Stimulated activated CD4-positive, alpha-beta T cell treated with anti-CD3 and anti-CD28 coated beads, Interleukin-2, amount 100 ng/mL, for 24 hours (primary cell): ENCODE data around the gene PIK3C3.

Experiments
- DNase-seq, 2 donors: peaks; one replicate each; pipeline ENCODE4 v3.0.0-alpha.2; 2020

Gene PIK3C3

DNA sequence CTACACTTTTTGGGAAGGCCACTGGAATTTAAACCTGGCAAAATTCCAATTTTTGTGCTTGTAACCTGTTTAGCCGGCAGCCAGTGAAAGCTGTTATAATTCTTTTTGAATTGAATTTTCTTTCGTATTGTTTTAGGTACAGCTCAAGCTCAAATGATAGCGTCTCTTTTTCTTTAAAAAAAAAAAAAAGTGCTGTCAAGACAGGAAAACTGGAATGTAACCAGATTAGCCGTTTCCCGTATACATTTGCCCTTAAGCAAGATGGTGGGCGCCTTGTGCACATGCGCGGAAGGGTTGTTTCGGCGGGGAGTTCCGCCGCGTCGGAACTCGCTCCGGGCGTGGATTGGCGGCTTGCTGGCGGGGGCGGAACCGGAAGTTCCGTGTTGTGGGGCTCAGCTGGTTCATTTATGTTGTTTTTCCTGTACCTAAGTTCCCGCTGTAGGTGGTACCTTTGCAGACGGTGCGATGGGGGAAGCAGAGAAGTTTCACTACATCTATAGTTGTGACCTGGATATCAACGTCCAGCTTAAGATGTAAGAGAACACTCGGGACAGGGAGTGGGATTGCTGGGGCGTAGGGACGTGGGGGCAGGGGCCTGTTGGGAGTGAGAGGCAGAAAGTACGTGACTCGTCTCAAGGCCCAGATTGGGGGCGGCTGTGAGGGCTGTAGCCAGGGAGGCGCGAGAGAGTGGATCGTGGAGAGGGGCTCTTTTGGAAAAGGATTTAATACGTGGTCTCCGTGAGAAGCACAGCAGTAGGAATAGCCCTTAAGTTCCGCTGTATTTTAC lies at the start of gene PIK3C3:
Gene PIK3C3 (plus strand): TSS at position 408 of the 787 bp plus-strand sequence. CDS start 58 bp downstream, at position 466.
- peak; percentile 96 to 98 for DNase-seq

- no peak for DNase-seq
Measured at GRCh38 chr18:41905786-41906527, 49.1 kb upstream of the PIK3C3 start.

DNA sequence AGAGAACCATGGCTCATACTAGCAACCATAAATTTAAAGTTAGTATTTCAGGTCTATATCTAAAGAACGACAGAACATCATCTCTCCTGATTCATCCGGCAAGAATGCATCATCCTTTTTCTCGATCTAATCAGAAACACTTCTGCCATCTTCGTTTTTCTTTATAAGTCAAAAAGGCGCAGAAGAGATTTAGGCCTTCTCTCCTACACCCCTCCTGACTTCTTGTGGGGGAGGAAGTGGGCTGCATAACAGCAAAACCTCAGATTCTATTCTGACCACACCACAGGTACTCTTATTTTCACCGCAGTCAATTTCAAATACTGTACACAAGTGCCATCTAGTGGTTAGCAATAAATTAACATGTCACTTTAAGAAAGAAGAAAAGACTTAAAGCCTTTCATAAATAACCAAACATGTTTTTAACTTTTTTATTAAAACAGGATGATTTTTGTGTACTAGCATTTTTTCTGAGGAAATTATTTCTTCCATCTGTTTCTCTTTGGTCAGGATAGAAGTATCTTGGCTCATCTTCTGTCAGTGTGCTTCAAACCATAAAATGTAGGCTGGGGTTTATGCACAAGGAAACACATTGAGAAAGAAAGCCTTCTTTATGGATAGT lies 48.4 kb upstream of the PIK3C3 start:
- peak; percentile 5 to 29 for DNase-seq

- no peak for DNase-seq
Measured at GRCh38 chr18:41917181-41917580, 37.9 kb upstream of the PIK3C3 start.

DNA sequence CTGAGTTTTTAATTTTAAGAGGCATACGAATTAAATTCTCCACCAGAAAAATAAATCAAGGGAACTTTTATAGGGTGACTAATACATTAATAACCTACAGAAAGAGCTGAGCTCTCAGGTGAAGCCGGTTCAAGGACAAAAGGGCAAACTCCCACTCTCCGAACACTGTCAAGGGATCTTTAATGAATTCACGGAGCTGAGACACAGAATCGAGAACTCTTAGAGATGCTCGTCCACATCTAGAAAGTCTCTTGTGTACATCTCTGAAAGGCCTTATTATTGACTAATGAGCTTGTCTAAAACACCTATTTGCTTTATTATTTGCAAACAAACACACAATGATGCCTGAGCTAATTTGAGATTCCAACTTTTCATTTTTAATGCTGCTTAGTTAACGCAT lies 33.3 kb upstream of the PIK3C3 start:
- DNase-seq, result no peak

DNA sequence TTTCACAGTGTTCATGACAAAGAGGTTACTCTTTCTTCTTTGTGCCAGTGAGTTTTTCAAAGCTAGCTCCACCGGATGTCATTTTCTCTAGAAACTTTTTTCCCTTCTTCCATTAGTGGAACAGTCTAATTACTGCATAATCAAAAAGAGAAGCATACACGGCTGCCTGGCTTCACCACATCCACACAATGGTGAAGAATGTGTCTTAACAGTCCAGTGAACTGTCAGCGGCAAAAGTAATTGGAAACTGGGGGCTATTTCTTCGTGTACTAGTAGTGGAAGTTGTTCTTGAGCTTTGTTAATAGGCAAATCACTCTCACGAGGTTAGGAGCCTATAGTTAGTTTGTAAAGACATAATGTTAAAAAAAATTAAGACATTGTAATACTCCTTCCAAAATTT lies 32.9 kb upstream of the PIK3C3 start:
- DNase-seq, result no peak

DNA sequence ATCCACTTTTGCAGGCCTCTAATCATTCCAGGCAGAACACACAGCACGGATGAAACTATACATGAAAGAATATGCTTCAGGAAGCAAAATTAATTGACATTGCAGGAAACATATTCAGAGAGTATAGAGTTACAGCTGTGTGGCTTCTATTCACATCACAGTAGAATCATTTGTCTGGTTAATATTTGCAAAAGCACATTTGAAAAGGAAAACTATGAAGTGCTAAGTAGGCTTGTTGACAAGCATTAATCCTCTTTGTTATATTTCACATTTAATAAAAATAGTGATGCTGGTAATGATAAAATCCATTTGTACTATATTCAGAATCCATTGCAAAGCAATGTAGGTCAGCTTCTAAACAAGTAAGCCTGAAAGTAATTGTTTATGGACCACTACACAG lies 32.2 kb upstream of the PIK3C3 start:
- no peak for DNase-seq

DNA sequence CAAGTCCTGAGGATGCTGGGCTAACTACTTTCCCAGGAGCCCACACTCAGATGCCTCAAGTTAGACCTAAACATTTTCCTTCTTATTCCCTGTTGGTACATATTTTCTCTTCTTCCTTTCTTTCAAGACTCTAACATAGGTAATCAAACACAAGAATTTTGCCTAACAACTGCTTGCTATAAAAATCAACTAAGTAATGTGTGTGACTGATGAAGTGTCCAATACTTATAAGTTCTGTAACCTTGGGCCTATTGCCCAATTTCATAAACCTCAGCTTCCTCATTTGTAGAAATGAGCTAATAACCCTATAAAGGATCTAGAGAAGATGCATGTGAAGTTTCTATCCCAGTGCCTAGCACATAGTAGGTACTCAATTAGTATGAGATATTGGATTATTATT lies 31.6 kb upstream of the PIK3C3 start:
- no peak for DNase-seq

GRCh38 chr18:41928581-41928980 lies 26.5 kb upstream of the PIK3C3 start:
- DNase-seq, result no peak

DNA sequence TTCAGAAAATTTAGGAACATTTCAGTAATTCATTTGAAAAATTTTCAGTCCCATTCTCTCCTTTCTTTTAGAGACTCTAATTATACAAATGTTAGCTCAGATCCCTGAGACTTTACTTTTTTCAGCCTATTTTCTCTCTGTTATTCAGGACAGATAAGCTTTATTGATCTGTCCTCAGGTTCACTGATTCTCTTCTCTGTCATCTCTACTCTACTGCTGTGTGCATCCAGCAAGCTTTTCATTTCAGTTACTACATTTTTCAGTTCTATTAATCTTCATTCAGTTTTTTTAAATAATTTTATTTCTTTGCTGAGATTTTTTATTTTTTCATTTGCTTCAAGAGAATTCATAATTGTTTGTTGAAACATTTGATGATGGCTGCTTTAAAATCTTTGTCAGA lies 22.1 kb upstream of the PIK3C3 start:
- DNase-seq, result no peak

GRCh38 chr18:41933778-41934177 lies 21.3 kb upstream of the PIK3C3 start:
- no peak for DNase-seq

- no peak for DNase-seq
Measured at GRCh38 chr18:41936471-41937134, 18.4 kb upstream of the PIK3C3 start.

DNA sequence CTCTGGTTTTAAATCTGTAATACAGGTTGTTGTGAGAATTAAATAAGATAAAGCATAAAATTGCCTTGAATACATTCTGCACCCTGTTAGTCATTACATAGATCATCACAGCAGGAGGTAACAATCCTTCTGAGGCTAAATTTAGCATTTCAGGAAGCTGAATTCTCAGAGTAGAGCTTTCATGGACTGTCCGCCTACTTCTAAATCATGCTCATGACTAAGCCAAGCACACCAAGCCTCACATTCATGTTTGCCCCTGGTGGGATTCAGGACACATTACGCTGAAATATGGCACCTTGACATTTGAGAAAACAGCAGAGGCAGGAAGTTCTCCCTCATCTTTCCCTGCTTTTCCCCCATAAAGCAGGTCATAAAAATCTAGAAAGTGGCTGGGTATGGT lies 16.6 kb upstream of the PIK3C3 start:
- no peak for DNase-seq

DNA sequence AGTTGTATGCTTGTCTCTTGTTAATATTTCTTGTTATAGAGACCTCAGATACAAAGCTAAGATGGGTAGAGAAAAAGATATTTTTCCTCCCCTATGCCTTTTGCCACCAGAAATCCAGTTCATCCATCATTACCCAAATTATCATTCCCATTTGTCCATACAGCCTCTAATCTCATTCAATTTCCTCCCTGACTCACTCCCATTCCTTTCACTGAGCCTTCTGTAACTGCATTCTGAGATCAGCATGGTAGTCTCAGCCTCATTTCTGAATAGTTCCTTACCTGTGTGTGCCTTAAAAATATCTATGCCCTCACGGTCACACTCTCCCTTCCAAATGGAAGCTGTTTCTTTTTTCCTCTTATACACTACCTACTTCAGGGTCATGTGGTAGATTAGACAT lies 15.7 kb upstream of the PIK3C3 start:
- no peak for DNase-seq

- DNase-seq, result no peak
Measured at GRCh38 chr18:41940506-41941215, 14.4 kb upstream of the PIK3C3 start.

DNA sequence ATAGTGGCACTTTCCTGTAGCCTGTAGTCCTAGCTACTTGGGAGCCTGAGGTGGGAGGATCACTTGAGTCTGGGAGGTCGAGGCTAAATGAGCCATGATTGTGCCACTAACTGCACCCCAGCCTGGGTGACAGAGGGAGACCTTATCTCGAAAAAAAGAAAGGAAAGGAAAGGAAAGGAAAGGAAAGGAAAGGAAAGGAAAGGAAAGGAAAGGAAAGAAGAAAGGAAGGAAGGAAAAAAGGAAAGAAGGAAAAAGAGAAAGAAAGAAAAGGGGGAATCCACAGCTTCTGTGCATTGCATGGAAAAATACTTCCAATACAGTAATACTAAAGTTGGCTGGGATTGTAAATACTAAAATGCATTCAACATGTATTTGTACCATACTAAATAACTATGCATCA lies 12.8 kb upstream of the PIK3C3 start:
- DNase-seq, result no peak

DNA sequence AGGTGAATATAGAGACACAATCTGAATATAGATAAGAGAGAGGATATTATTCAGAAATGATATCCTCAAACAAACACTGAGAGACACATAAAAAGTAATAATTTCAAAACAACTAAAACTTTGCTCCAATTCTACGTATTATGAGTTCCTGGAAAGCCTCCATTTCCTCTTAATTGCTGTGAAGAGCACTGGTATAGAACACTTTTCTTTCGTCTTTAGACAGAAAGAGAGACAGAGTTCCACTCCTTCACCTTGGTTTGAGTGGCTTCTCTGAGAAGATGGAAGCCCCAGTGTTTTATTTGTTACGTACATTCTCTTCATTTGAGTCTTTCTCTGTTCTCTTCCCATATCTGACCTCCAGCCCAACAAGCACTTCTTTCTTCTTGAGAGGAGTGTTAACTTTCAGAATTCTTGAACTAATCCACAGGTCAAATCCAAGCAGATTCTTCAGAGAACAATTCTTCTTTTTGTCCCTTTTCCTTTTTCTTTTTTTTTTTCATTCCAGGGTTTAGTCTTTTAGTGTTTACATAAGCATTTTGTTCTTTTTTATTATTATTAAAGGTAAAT lies 6.4 kb upstream of the PIK3C3 start:
- DNase-seq, result no peak

DNA sequence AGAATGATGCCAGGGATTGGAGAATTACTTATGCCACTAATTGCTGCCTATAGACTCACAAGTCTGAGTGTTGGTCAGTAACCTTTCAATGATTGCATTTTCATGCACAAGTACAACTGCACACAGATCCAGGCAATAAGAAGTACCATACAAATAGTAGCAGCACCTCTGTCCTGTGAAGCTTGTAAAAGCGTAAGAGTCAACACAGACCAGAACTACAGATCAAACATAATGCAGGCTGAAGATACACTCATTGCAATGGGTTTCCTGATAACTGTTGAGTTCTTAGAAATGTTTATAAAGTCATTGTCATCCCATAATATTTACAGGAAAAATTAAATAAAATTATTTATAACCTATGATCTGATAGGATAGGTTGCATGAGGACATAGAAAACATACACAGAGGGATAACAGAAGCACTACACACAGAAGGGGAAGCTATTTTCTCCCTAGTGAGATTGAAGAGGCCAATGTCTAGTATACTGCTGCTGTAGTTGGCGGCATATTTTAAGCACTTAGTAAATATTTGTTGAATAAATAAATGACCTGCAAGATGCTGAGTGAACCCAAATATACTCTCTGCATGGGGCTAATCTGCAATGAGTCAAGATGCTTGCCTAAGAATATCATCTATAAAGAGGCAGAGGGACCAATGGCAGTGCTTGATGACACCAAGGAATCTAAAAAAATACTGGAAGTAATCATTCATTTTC lies 5.7 kb upstream of the PIK3C3 start:
- no peak for DNase-seq

DNA sequence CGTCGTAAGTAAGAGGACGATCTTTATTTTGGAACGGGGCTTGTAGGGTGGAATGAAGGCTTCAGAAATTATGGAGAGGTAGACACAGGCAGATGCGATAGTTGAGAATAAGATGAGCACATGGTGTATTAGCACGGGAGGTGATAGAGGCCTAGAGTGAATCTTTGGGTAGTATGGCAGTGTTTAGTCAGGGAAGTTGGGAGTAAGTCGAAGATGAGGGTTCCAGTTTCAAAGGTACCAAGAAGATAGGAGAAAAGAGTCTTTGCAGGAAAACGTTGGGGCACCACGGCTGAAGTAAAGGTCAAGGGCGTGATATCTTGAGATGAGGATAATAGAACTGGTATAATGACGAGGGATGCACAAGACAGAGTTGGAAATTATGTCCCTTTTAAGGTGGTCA lies 654 bp downstream of the PIK3C3 start:
- DNase-seq, result no peak

- no peak for DNase-seq
Measured at GRCh38 chr18:41959045-41959444, 4.0 kb downstream of the PIK3C3 start.

GRCh38 chr18:41965634-41966255 lies 10.7 kb downstream of the PIK3C3 start:
- no peak for DNase-seq
